ENCODE results near the gene EIF3J. TPM values are rescaled to one million over a fixed set of nuclear protein-coding genes. Genes with fewer than 3 reads are reported as not detected.
"Not testable (repeated sequence)": the region's sequence is repeated elsewhere in the genome, so short reads cannot be mapped to it uniquely, and the experiment has no call there.

The EIF3J gene
- total and polyA plus RNA-seq, 2 of the 4 experiments (the other 2 are of a cell fraction) = 51.6 to 59.9 TPM

DNA sequence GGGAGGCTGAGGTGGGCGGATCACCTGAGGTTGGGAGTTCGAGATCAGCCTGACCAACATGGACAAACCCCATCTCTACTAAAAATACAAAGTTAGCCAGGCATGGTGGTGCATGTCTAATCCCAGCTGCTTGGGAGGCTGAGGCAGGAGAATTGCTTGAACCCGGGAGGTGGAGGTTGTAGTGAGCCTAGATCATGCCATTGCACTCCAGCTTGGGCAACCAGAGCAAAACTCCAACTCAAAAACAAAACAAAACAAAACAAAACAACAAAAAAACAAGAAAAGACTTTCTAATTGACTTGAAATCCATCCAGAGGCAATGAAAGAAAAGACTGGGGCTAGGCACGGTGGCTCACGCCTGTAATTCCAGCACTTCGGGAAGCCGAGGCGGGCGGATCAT is 12.2 kb downstream of the EIF3J start:
- H2AFZ ChIP-seq (replicated peaks; ENCODE audit: low read length, poor library complexity); H2BK5ac ChIP-seq (ENCODE audit: low read depth, low read length, poor library complexity, severe bottlenecking); H2BK20ac ChIP-seq (ENCODE audit: low read depth, low read length); POLR2A ChIA-PET (ENCODE audit: unreplicated experiment); H3K9ac ChIP-seq (ENCODE audit: low read depth, low read length); H2BK15ac ChIP-seq (ENCODE audit: low read depth, low read length); H4K5ac ChIP-seq (ENCODE audit: low read depth, low read length); DNase-seq; H3K27me3 ChIP-seq (ENCODE audit: control insufficient read depth, insufficient read depth, low read length); H3K4me2 ChIP-seq (ENCODE audit: low read depth, low read length); H3K4me1 ChIP-seq (ENCODE audit: control insufficient read depth, insufficient read depth, low read length); BruUV-seq (replicated peaks); H2AK9ac ChIP-seq (replicated peaks; ENCODE audit: low read depth, low read length, poor library complexity); H3K56ac ChIP-seq (ENCODE audit: extremely low read depth, insufficient read depth, low read length); H3K23ac ChIP-seq (ENCODE audit: low read depth, low read length); H2BK120ac ChIP-seq (ENCODE audit: low read depth, low read length); ATAC-seq (ENCODE audit: low read depth); dilution Hi-C loops (cut with HindIII; ENCODE audit: low sequenced_read_pairs, unreplicated experiment); H4K8ac ChIP-seq (ENCODE audit: low read depth in 2 of 2, low read length in 2 of 2); H2AK5ac ChIP-seq (ENCODE audit: low read depth, low read length); H3K4ac ChIP-seq (ENCODE audit: low read depth, low read length); H3K9me1 ChIP-seq (ENCODE audit: insufficient read depth, low read length); H4K91ac ChIP-seq (ENCODE audit: insufficient read depth, low read depth, low read length); in situ Hi-C loops (cut with MboI; ENCODE audit: low sequenced_read_pairs); intact Hi-C loops (cut with micrococcal nuclease); H3K27ac ChIP-seq (ENCODE audit: insufficient read depth, low read length); H3K9me3 ChIP-seq (ENCODE audit: control insufficient read depth, insufficient read depth, low read length); H3K18ac ChIP-seq (ENCODE audit: low read depth, low read length); H3K4me3 ChIP-seq (ENCODE audit: insufficient read depth, low read depth, low read length); H3K14ac ChIP-seq (replicated peaks; ENCODE audit: low read depth, low read length): not testable (repeated sequence)
- peaks cover 23 to 53% of the 10 kb centered on the region in 2 experiments for H3K79me1 ChIP-seq (ENCODE audit: low read depth in 1 of 2, low read length in 2 of 2)
- CTCF ChIA-PET = interaction anchor here (1.0 kb wide), 1 partner anchor 11 kb away, joined by 5 read pairs; no protein-coding TSS in a partner anchor
- peaks cover 17% of the 10 kb centered on the region for H3K36me3 ChIP-seq (ENCODE audit: control insufficient read depth, insufficient read depth, low read length)
- WGBS, 2 experiments (ENCODE audit: extremely low coverage in 2 of 2, insufficient read length in 1 of 2) = 95% methylated on average over 5 of the region's 9 CpGs; no CpG with 5 or more reads in 1 of the 2 experiments
- peaks cover 37% of the 10 kb centered on the region for H4K20me1 ChIP-seq (ENCODE audit: insufficient read depth, low read length)
